GM19351 (cell line): ENCODE data around the gene MTMR10.
A peak's percentile ranks its signal among the peaks of the same experiment; 100 is the strongest.

Experiments
- ATAC-seq: cut with Tn5 transposase; IDR thresholded peaks from one replicate; pipeline ENCODE4 v1.9.1; 2021; ENCODE audit warnings: mild to moderate bottlenecking, moderate library complexity; ENCODE audit not compliant: unreplicated experiment

The MTMR10 gene, protein sequence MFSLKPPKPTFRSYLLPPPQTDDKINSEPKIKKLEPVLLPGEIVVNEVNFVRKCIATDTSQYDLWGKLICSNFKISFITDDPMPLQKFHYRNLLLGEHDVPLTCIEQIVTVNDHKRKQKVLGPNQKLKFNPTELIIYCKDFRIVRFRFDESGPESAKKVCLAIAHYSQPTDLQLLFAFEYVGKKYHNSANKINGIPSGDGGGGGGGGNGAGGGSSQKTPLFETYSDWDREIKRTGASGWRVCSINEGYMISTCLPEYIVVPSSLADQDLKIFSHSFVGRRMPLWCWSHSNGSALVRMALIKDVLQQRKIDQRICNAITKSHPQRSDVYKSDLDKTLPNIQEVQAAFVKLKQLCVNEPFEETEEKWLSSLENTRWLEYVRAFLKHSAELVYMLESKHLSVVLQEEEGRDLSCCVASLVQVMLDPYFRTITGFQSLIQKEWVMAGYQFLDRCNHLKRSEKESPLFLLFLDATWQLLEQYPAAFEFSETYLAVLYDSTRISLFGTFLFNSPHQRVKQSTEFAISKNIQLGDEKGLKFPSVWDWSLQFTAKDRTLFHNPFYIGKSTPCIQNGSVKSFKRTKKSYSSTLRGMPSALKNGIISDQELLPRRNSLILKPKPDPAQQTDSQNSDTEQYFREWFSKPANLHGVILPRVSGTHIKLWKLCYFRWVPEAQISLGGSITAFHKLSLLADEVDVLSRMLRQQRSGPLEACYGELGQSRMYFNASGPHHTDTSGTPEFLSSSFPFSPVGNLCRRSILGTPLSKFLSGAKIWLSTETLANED

DNA sequence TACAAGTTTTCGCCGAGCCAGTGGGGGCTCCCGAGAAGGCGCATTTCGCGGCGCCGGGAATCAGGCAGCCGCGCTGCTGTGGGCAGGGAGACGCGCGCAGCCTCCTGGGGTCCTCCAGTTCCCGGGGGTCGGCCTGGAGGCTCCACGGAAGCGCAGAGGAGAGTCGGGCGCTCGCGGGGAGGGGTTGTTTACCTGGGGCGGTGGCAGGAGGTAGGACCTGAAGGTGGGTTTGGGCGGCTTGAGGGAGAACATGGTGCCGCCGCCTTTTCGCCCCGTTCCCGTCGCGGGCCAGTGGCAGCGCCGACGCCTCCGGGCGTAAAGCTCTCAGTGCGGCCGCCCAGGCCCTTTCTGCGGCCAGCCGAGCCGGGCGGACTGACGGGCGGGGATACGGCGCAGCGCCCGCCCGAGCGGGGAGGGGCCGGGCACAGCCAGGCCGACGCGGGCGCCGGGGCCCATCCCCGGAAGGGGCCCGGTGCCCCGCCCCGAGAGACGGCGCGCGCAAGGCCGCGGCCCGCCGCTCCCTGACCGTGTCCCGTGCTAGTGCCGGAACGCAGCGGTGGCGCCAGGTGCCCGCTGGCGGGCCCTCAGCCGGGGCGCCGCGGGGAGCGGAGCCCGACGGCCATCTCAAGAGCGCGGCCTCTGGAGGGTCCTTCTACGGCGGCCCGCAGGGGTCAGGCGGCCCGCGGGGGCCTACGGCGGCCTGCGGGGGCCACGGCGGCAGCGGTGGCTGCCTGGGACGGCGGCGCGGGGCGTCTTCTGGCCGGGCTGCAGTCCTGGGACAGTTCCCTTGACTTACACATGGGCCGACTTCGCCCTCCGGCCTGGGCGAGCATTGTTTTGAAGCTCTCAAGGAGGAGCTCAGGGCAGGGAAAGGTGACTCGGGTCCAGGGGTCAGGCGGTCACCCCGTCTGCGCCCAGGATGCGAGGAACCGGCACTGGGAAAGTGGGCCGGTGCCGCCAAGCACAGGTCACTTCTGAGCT is at the start of gene MTMR10:
MTMR10 (minus strand) TSS at position 374 of the 981 bp plus-strand sequence; CDS start at position 252, 122 bp downstream.
- ATAC-seq = peak; percentile 84

DNA sequence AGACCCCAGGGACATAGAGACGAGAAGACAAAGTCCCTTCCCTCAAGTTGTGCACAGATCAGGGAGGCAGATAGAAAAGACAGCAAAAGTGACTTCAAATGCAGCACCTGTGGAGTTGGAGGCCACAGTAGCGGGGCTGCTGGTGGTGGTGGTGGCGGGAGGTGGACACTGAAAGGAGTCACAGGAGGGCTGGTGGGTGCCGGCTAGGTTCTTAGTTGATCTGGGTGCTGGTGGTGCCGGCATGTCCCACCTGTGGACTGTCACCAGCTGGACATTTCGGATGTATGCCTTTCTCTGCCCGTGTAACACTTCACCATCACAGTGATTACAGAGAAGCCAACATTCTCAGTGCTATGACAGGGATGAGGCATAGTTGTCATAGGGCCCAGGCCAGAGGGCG is 49.2 kb upstream of the MTMR10 start:
- no peak for ATAC-seq

DNA sequence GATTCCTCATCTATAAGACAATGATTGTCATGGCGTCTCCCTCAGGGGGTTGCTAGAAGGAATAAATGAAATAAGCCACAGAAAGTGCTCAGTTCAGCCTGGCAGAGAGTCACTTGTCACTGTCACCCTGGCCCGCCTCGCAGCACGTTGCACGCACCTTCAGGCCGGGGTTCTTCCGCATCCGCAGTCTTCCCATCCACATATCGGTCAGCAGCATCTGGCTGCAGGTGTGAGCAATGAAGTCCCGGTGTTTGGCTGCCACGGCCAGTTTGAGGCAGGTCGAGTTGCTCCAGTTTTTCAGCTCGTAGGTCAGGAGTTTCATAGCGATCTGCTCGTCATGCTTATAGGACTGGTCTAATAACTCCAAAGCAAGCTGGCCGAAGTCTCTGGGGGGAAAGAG is 48.5 kb upstream of the MTMR10 start:
- ATAC-seq = no peak

DNA sequence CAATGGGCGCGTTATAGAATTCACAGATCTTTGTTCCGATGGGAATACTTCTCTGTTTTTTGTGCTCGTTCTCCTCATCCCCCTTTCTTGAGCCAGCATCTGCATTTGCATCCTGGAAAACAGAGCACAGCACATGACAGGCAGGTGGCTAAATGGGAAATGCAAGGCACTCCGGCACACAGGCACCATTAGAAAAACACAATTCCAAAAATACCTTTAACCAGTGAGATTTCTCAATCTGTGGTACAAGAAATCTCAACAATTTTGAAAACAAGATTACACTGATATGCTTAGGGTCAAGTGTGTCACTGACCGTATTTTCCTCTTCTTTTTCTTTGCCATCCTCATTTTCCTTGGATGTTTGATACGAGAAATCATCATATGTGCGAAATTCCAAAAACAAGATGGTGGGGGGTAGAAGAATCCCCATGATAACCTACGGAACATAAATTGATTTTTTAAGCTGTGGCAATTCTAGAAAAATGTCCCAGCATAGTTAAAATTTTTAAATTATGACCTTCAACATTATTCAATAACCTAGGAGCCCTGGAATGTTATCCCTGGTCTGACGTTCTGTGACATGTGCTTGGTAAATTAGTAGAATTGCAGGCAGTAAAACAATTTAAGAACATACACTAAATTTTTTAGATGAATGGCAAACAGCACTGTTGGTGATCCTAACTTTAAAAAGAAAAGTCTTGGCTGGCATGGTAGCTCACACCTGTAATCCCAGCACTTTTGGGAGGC is 46.5 kb upstream of the MTMR10 start:
- no peak for ATAC-seq

DNA sequence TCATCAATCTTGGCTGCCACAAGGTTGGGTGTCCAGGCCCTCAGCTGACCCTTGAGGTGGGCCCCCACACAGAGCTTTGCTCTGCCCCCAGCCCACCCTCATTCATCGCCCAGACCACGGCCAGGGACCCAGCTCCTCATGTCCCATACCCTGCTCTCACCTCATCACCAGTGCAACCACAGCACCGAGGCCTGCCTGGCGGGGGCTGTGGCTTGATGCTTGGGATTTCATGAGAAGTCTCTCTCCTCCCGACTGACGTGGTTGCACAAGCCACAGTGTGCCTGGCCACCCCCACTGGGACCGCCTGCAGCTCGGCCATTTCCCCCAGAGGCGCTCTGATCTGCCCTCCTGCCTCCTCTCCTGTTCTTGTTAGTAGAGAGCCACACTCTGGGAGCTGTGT is 45.4 kb upstream of the MTMR10 start:
- no peak for ATAC-seq

DNA sequence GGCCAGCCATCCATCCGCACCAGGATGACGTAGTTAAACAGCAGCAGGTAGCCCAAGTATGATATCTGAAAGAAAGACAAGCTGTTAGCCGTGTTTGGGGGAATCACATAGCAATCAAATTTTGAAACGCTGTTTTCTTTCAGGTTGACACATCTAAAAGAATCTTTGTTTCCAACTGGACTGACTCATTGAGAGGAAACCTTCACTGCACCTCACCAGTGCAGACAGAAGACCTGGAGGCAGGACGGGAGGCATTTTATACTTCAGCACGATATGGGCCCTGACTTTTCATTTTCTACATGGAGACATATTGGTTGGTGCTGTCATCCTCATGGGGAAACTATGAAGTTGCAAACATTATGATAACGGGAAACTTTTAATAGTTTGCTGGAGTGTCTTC is 44.2 kb upstream of the MTMR10 start:
- no peak for ATAC-seq

DNA sequence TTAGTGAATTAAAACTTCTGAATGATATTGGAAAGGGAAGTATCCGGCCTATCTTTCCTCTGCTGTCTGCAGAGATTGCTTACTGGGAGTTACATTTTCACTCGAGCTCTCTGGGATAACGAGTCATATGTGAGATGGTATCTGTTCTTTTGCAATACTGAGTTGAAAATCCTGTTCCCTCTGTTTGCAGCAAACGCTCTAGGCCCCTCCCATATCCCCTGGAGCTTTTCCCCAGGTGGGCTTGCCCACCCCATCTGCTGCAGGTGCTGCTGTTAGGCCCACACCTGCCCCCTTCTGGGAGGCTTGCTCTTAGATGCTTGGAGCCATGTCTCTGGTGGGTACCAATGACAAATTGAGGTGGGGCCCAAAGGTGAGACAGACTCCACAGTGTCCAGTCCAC is 42.7 kb upstream of the MTMR10 start:
- no peak for ATAC-seq

DNA sequence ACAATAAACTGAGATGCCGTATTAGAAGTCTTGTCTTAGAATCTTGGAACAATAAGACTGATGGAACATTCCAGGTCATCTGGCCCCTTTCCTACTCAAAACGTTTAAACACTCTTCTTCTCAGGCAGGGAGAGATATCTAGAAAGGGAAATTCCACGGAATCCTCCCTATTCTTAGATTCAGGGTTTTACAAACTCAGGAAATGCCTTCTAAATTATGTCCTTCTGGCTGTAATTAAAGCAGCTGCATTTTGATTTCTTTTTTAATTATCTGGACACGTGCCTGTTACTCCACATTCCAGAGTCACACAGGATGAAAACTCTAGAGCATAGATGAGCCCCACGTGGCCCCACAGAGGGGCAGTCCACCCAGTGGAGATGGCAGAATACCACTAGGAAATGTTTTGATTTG is 41.5 kb upstream of the MTMR10 start:
- no peak for ATAC-seq

DNA sequence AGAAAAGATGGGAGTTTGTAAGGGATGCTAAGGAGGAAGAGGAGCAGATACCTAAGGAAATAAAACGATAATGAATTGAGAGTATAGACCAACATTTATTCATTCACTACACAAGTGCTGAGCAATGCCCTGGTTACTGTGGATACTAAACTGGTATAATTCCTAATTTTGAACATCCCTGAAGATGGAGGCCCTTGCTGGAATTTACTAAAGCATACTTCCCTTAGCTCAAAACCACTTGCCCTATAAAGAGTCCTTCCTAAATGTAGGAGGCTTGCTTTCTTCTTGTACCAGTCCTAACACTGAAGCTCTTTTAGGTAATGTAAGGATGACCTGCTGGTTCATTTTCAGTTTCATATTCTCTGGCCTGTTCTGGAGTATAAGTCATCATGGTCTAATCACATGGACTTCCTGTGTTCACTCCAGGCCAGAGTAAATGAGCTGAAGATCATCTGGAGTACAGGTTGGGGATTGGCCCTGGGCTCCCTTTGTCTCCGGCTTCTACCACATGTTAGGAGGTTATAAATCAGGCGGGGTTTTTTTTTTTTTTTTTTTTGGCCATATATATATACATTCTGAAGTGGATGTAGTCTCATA is 40.1 kb upstream of the MTMR10 start:
- ATAC-seq = peak; percentile 84

DNA sequence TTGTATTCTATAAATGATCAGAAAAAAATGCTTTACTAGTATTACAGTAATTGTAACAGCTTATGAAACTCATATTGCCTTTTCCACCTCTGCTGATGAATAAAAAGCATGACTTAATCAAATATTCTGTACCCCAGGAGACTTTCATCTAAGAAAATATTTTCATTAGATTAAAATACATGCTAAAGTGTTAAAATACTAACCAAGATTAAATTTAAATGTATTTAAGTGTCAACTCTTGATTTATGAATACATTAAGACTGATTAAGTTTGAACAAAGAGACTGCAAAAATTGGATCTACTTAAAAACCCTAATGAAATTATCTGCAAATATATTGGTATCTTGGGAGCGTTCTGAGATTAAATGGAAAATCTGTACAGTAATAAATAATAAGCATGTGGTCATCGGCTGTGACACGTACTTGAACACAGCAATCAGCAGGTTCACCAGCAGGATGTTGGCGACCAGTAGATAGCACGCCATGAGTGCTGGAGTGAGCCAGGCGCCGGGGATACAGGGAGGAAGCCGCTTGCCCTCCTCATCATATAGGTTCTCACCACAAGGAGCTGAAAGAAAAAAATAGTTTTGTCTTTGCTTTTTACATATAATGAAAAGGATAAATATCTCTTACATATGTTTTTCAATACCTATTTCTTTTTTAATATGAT is 36.6 kb upstream of the MTMR10 start:
- ATAC-seq = no peak

DNA sequence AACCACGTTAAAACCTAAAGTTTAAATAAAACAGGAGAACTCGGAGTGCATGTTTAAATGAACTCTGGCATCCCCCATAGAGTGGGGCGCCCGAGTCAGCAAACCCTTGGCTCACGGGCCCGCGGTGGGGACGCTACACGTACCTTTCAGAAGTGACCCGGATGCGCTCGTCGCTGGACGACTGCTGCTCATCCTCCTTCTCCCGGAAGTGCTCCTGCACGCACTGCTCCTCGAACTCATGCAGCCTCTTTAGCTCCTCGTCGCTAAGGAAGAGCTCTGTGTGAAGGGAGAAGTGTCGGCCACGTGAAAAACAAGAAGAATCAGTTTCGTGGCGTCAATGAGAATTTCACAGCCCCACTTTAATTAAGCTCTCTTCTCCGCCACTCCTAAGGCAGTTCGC is 34.6 kb upstream of the MTMR10 start:
- ATAC-seq = no peak

DNA sequence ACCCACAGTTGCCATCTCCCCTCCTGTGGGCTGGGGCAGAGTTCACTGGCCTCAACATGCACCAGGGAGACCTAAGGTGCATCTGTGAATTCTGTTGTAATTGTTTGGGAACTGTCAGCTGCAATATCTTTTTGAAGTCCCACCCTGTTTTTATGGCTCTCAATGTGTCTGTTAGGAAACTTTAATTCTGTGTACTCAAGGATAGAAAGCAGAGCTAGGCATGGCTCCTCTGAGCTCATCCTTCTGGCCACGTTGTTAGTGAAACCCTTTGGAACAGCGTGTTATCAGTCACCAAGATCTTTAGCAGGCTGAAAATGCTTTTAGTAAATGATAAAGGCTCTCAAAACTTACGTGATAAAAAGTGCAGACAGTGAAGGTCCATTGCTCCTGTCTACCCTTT is 33.6 kb upstream of the MTMR10 start:
- ATAC-seq = no peak

DNA sequence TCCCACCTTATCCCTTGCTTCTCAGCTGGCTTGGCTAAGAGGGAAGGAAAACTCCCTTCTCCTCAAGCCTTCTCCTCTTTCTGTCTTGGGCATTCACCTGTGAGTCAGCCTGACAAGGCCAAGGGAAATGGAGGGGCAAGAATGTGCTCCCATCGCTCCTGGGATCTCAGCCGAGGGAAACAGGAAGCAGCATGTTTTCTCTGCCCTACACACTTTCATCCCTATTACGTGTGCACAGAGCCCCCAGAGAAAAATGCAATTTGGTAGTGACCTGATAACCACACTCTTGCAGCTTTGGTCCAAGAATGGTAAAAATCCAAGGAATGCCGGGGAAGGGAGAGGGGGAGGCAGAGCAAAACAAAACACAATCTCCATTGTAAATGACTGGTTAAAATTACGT is 32.9 kb upstream of the MTMR10 start:
- ATAC-seq = no peak

DNA sequence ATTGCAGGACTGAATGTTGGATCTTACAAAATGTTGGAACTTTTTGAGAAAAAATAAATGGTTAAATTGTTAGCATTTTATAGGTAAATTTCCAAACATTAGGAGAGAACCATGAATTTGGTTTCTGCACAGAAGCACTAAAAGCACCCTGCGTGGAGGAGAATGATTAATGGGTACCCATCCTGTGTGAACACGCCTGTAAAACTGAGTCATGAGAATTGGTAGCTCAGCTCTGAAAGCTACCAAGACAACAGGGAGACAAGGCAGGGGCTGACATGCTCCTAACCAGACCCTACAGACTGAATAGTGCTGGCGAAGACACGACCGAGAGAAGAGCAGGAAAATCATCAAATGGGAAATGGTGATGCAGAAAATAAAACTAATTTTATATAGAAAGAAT is 32.4 kb upstream of the MTMR10 start:
- ATAC-seq = no peak

DNA sequence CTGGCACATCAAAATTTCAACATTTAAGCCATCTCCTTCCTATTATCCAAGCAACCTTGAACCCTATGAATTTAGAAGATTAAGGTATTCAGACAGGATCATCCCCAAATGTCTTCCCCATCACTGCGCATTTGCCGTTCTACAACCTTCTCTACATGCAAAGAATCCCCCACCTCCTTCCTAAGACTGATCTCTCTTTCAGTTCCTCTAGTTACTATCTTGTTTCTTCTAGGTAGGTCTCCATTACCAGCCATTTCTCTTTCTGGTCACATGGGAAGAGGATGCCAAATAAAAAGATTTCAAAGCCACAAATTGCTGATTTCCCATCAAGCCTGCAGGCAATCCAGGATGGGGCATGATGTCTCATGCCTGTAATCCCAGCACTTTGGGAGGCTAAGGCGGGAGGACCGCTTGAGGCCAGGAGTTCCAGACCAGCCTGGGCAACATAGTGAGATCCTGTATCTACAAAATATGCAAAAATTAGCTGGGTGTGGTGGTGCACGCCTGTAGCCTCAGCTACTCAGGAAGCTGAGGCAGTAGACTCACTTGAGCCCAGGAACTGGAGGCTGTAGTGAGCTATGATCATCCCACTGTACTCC is 29.7 kb upstream of the MTMR10 start:
- ATAC-seq = no peak

DNA sequence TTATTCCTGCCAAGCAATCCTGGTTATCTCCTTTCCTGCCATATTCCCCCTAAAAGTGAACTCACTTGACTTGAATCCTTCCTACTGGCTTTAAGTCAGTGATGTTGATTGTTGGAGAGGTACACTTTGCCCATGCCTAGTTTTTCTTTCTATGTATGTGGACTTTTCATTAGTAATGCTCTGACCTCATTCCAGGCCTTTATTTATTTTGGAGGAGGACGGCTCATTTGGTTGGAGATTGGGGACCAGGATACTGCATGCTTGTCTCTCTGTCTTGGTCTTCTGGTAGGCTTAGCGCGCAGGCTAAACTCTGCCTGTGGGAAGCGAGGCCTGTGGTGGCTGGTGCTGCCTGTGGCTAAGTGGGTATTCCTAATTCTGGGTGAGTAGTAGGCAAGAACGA is 29.1 kb upstream of the MTMR10 start:
- ATAC-seq = no peak

DNA sequence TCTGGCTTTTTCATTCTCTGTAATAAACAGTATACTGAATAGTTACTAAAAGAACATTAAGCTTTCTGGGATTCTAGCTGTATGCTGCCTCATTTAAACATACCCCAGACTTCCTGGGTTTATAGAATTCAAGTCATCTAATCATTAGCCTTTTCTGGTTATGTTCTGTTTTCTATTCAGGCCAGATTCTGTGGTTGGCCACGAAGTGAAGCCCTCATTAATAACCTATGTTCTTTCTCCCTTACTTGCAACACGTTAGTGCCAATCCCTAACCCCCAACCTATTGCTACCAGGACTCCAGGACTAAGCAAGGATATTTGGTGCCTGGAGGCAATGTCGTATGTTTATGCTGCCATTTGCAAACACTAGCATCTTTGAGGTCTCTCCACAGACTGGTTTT is 28.6 kb upstream of the MTMR10 start:
- ATAC-seq = no peak

DNA sequence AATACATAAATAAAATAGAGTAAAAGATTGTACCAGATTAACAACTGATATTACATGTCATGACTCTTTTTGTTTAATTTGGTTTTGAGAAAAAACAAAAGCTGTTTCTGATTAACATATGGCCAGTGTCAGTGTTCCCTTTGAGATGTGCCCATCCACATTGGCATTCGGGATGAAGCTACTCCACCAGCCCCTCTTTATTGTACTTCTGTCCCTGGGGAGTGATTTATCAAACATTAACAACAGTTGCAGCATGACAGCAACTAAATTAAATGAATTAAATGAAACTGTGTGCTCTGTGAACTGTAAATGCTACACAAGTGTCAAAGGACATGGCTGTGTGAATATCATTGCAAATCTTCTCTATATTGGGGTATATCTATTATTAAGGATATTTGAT is 25.9 kb upstream of the MTMR10 start:
- no peak for ATAC-seq

DNA sequence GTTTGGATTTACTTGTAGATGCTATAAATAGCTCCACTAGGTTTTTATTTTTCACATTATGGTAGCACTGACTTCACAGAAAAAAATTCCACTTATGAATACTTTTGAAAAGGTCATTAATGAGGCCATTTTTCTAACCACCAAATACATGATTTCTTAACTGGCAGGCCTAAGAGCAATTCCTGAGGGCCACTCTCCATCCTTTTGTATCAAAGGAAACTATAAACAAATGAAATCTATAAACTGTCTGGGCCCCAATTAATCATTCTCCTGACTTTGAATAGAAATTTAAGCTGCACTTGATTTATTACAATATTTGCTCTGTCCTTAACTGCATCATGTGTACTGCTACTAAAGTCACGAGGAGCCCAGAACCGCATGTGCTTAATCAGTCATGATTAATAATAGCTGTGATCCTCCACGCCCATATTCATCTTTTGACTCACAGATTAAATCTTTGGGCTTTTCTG is 25.1 kb upstream of the MTMR10 start:
- ATAC-seq = no peak
